NCI-H1048 (cell line): ENCODE data around the gene PBRM1.

ENCODE experiments used
- DNase-seq: peaks from one replicate; lab custom pipeline; 2025; lab: John Stamatoyannopoulos, UW

PBRM1 gene

GRCh38 chr3:52670621-52671521, 14.8 kb downstream of the PBRM1 start:
- no peak for DNase-seq

GRCh38 chr3:52663098-52663497, 22.6 kb downstream of the PBRM1 start:
- no peak for DNase-seq

GRCh38 chr3:52660046-52660445, 25.7 kb downstream of the PBRM1 start:
- no peak for DNase-seq

- no peak for DNase-seq
These were observed 29.8 kb downstream of the PBRM1 start for GRCh38 chr3:52655895-52656294.

GRCh38 chr3:52651592-52651991, 34.1 kb downstream of the PBRM1 start:
- no peak for DNase-seq

- DNase-seq: no peak
These were observed 35.3 kb downstream of the PBRM1 start for GRCh38 chr3:52650439-52650838.

- no peak for DNase-seq
These were observed 36.1 kb downstream of the PBRM1 start for GRCh38 chr3:52649461-52650210.

- no peak for DNase-seq
These were observed 40.2 kb downstream of the PBRM1 start for GRCh38 chr3:52645549-52645948.

GRCh38 chr3:52636673-52637072, 49.0 kb downstream of the PBRM1 start:
- peak; percentile 6 for DNase-seq

- DNase-seq: no peak
These were observed 51.9 kb downstream of the PBRM1 start for GRCh38 chr3:52633786-52634185.

- DNase-seq: no peak
These were observed 60.7 kb downstream of the PBRM1 start for GRCh38 chr3:52625041-52625440.

- DNase-seq: no peak
These were observed 62.4 kb downstream of the PBRM1 start for GRCh38 chr3:52623234-52623792.

GRCh38 chr3:52620580-52620979, 65.1 kb downstream of the PBRM1 start:
- DNase-seq: no peak

GRCh38 chr3:52615166-52615565, 70.5 kb downstream of the PBRM1 start:
- no peak for DNase-seq

- DNase-seq: no peak
These were observed 71.0 kb downstream of the PBRM1 start for GRCh38 chr3:52614689-52615088.

- no peak for DNase-seq
These were observed 76.3 kb downstream of the PBRM1 start for GRCh38 chr3:52609316-52609815.

GRCh38 chr3:52608337-52608736, 77.4 kb downstream of the PBRM1 start:
- DNase-seq: no peak

- peak; percentile 77 for DNase-seq
These were observed 79.2 kb downstream of the PBRM1 start for GRCh38 chr3:52606373-52607085.

GRCh38 chr3:52600258-52600657, 85.5 kb downstream of the PBRM1 start:
- DNase-seq: no peak

- DNase-seq: no peak
These were observed 89.0 kb downstream of the PBRM1 start for GRCh38 chr3:52596658-52597265.

- DNase-seq: no peak
These were observed 92.6 kb downstream of the PBRM1 start for GRCh38 chr3:52593103-52593502.
